NOMO-1 (cell line): ENCODE data around the gene MEX3D.
"Not testable (repeated sequence)": the region's sequence is repeated elsewhere in the genome, so short reads cannot be mapped to it uniquely, and the experiment has no call there.

Experiments
- DNase-seq, 2 experiments: peaks; one replicate each; lab custom pipeline; 2025; ENCODE audit not compliant: unreplicated experiment in 2 of 2; lab: John Stamatoyannopoulos, UW

Gene MEX3D

GRCh38 chr19:1540365-1540925 lies 27.7 kb downstream of the MEX3D start:
- no peak for DNase-seq

DNA sequence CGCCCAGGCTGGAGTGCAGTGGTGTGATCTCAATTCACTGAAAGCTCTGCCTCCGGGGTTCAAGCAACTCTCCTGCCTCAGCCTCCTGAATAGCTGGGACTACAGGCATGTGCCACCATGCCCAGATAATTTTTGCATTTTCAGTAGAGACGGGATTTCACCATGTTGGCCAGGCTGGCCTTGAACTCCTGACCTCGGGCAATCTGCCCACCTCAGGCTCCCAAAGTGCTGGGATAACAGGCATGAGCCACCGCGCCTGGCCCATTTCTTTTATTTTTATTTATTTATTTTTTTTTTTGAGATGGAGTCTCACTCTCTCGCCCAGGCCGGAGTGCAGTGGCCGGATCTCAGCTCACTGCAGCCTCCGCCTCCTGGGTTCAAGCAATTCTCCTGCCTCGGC lies 28.4 kb downstream of the MEX3D start:
- not testable (repeated sequence) for DNase-seq

- no peak for DNase-seq
Measured at GRCh38 chr19:1538978-1539377, 29.1 kb downstream of the MEX3D start.

DNA sequence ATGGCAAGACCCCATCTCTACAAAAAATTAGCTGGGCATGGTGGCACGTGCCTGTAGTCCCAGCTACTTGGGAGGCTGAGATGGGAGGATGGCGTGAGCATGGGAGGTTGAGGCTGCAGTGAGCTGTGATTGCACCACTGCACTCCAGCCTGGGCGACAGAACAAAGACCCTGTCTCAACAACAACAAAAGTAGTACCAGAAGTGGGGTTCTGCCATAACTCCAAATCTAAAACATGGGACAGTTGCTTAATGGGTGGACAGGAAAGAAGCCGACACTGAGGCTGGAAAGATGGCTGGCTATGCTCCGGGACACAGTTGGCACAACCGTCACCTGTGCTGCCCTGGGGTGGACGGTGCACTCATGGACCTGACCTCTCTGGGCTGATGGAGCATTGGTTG lies 32.4 kb downstream of the MEX3D start:
- DNase-seq, result not testable (repeated sequence)

DNA sequence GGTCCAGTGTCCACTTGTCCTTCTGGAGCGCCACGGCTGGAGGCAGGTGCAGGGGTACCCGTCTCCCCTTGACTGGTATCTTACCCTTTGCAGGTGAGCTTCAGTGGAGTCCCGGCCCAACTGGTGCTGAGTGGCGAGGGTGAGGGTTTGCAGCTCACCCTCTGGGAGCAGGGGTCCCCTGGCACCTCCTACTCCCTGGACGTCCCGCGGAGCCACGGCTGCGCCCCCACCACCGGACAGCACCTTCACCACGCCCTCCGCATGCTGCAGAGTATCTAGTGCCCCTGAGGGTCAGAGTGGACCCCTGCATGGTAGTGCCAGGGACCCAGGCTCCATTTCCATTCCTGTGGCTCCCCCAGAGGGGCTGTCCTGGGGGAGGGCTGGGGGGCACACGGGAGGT lies 33.2 kb downstream of the MEX3D start:
- no peak for DNase-seq

DNA sequence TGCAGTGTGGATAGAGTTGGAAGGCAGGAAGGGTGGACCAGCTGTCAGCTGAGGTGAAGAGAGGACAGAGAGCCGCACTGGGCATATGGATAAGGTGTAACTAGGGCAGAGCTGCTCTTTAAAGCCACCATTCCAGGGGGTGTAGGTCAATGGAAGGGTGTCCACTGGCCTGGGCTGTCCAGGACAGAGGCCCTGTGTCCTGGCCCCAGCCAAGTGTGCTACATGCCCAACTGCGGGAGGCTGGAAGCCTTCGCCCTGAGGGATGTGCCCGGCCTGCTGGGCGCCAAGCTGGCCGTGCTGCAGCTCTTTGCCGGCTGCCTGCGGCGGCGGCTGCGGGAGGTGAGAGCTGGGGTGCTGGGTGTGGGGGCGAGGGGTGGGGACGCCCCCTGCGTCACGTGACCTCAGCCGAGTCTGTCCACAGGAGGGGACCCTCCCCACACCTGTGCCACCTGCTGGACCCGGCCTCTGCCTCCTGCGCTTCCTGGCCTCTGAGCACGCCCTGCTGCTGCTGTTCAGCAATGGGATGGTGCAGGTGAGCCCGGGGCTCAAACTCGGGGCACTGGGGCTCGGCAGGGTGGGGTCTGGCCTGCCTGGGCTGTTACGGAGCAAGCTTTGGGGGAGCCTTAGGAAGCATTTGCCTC lies 34.5 kb downstream of the MEX3D start:
- no peak for DNase-seq

DNA sequence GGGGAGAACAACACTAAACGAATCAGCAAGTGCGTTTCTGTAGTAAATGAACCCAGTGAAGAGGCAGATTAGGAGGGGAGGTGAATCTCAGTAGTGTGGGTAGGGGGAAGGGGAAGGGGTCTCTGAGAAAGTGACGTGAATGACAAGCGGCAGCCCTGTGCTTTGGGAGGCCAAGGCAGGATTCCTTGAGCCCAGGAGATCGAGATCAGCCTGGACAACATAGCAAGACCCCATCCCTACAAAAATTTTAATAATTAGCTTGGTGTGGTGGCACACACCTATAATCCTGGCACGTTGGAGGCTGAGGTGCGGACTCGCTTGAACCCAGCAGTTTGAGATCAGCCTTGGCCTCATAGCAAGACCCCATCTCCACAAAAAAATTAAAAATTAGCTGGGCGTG lies 36.1 kb downstream of the MEX3D start:
- DNase-seq, result no peak

DNA sequence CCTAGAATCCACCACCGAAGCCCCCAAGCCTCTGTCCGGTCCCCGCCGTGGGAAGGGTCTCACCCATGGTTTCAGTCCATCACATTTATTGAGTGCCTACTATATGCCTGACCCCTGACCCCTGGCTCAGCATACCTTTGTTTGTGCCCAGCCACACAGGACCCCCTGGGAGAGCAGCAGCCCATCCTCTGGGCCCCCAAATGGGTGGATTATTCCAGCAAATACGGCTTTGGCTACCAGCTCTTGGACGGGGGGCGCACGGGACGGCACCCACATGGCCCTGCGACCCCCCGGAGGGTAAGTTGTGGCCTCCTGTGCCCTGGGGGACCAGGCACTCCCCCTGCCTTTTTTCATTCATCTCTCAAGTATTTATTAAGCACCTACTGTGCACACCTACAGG lies 36.5 kb downstream of the MEX3D start:
- DNase-seq, result no peak

- DNase-seq, result not testable (repeated sequence)
Measured at GRCh38 chr19:1530856-1531255, 37.3 kb downstream of the MEX3D start.

DNA sequence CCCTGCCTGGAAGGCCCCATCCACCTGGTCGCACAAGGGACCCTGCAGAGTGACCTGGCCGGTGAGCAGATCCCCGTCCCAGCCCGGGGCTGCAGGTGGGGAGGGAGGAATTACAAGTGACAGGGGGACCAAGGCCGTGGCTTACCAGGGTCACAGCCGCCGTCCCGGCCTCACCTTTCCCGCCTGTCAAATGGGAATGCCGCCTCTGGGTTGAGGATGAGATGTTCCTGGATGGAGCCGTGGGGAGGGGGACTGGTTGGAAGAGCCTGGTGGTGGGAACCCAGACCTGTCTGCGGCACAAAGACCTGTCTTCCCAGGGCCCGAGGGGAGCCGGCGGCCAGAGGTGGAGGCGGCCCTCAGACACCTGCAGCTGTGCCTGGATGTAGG lies 38.7 kb downstream of the MEX3D start:
- DNase-seq, result no peak

GRCh38 chr19:1528596-1529429 lies 39.3 kb downstream of the MEX3D start:
- no peak for DNase-seq

DNA sequence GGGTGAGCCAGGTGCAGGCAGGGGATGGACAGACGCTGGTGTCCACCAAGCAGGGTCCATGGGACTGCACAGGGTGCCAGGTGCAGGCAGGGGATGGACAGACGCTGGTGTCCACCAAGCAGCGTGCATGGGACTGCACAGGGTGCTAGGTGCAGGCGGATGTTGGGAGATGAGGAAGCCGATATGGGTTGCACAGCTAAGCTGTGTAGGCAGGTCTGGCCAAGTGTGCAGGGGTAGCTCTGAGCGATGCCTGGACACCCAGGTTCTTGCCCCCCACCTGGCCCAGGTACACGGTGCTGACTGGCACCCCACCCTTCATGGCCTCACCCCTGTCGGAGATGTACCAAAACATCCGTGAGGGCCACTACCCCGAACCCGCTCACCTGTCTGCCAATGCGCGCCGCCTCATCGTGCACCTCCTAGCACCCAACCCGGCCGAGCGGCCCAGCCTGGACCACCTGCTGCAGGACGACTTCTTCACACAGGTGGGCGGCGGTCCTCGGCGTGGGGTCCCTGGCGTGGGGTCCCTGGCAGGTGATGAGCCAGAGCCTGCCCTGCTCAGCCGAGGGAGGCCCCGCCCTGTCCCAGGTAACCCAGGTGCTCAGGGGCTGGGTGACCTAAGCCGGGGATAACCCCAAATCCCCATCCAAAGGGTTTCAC lies 40.3 kb downstream of the MEX3D start:
- no peak for DNase-seq

DNA sequence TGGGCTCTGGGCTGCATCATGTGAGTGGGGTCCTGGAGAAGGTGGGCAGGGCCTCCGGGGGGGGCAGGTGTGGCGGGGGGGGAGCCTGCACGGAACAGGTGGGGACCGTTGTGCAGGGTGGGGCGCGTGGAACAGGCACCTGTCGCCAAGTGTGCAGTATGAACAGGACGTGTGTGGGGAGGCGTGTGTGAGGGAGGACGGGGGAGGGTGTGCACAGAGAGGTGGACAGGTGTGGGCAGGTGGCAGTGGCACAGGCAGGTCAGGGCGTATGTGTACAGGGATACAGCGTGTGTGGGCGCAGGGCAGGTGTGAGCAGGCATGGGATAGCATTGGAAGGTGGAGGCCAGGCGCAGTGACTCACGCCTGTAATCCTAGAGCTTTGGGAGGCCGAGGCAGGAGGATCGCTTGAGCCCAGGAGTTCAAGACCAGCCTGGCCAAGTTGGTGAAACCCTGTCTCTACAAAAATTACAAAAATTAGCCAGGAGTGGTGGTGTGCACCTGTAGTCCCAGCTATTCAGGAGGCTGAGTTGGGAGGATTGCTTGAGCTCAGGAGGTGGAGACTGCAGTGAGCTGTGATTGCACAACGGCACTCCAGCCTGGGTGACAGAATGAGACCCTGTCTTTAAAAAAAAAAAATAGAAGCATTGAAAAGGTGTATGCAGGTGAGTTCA lies 41.0 kb downstream of the MEX3D start:
- no peak for DNase-seq

GRCh38 chr19:1526066-1526778 lies 41.9 kb downstream of the MEX3D start:
- no peak for DNase-seq

- no peak for DNase-seq
Measured at GRCh38 chr19:1525343-1525742, 42.8 kb downstream of the MEX3D start.

GRCh38 chr19:1524972-1525325 lies 43.2 kb downstream of the MEX3D start:
- DNase-seq, result no peak

DNA sequence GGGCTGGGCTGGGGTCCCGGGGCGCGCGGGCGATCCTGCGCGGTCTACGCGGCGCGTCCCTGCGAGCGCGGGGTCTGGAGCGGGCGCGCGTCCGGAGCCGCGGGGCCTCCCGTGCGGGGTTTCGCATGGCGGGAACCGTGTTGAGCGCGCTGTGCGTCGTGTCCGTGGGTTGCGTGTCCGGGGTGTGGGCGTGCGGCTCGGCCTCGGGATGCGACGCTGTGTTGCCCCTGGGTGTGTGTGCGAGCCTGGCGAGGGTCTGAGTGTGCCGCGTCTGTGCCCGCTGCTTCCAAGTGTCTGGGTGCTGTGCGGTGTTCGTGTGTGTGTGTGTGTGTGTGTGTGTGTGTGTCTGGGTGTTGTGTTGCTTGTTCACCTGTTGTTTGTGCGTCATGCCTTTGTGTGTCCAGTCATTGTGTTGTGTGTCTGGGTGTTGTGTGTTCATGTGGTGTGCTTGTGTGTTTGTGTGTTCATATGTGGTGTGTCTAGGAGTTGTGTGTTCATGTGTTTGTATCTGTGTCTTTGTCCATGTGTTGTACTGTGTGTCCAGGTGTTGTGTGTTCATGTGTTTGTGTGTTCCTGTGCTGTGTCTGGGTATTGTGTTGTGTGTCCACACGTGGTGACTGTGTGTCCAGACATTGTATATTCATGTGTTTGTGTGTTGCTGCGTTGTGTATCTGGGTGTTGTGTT lies 43.7 kb downstream of the MEX3D start:
- DNase-seq, result no peak

GRCh38 chr19:1523412-1524286 lies 44.5 kb downstream of the MEX3D start, which contains the start of gene PLK5:
Gene PLK5 (plus strand): TSS chr19:1524077. CDS start chr19:1526997, 2,920 bp downstream.
- no peak for DNase-seq

DNA sequence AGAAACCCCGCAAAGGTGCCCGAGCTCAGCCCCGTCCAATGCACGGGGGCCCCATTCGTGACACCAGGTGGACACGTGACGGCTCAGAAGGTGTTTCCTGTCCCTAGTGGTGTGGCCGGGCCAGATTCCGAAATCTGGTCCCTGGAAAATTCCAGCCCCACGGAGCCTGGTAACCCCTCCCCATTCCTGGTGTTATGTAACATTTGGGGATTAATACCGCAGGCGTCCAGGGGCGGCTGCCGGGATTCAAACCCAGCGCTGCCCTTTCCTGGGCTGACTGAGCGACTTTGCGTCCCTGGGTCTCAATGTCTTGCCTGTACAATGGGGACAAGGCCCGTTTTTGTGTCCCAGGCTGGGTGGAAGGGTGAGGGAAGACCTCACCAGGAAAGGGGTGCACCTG lies 45.3 kb downstream of the MEX3D start:
- no peak for DNase-seq
